GM23338 (cell line): ENCODE measurements around the gene DCAF4. TPM values are rescaled to one million over a fixed set of nuclear protein-coding genes. Genes with fewer than 3 reads are reported as not detected.

Source experiments
- ATAC-seq: fragments of 200-7000 bp; cut with Tn5 transposase; 3 replicates; pipeline ENCODE4 v1.9.1; 2020
- DNase-seq: peaks from one replicate; pipeline ENCODE4 v3.0.0-alpha.2; 2015; ENCODE audit warnings: low spot score
- H2AFZ ChIP-seq: fragments of 200-600 bp; sonication (generic); 2 replicates; pipeline ENCODE4 v1.8.0; 2016; ENCODE audit warnings: antibody characterized with exemption, mild to moderate bottlenecking, moderate library complexity
- H3F3A ChIP-seq: fragments of 200-600 bp; sonication (generic); replicated peaks from 2 replicates; pipeline ENCODE4 v1.8.0; 2017; ENCODE audit warnings: antibody characterized with exemption, mixed run types, low read depth
- H3K27ac ChIP-seq: fragments of 200-600 bp; sonication (generic); 2 replicates; pipeline ENCODE4 v1.6.1; 2016; ENCODE audit warnings: low read depth
- H3K27me3 ChIP-seq: fragments of 200-600 bp; sonication (generic); 2 replicates; pipeline ENCODE4 v1.8.0; 2016; ENCODE audit warnings: mild to moderate bottlenecking, mixed run types, moderate library complexity; ENCODE audit not compliant: insufficient read depth
- H3K36me3 ChIP-seq: fragments of 200-600 bp; sonication (generic); 2 replicates; pipeline ENCODE4 v1.8.0; 2016; ENCODE audit warnings: mild to moderate bottlenecking; ENCODE audit not compliant: insufficient read depth
- H3K4me1 ChIP-seq: fragments of 200-600 bp; sonication (generic); 2 replicates; pipeline ENCODE4 v1.8.0; 2016; ENCODE audit warnings: mild to moderate bottlenecking, moderate library complexity; ENCODE audit not compliant: insufficient read depth
- H3K4me2 ChIP-seq: fragments of 200-600 bp; sonication (generic); 2 replicates; pipeline ENCODE4 v1.7.1; 2017; ENCODE audit warnings: mixed run types
- H3K4me3 ChIP-seq: fragments of 200-600 bp; sonication (generic); 2 replicates; pipeline ENCODE4 v1.6.1; 2016; ENCODE audit warnings: mixed run types
- H3K79me2 ChIP-seq: fragments of 200-600 bp; sonication (generic); replicated peaks from 2 replicates; pipeline ENCODE4 v1.8.0; 2017; ENCODE audit warnings: mild to moderate bottlenecking; ENCODE audit not compliant: insufficient read depth
- H3K9me2 ChIP-seq: fragments of 200-600 bp; sonication (generic); 2 replicates; pipeline ENCODE4 v1.8.0; 2017; ENCODE audit not compliant: insufficient read depth
- H4K20me1 ChIP-seq: fragments of 200-600 bp; sonication (generic); replicated peaks from 2 replicates; pipeline ENCODE4 v1.8.0; 2017; ENCODE audit warnings: mild to moderate bottlenecking; ENCODE audit not compliant: insufficient read depth
- H3K27ac Mint-ChIP-seq: 2 replicates; pipeline ENCODE4 v1.8.0; 2020; ENCODE audit warnings: inconsistent platforms, mild to moderate bottlenecking, moderate library complexity, mixed read lengths
- H3K27me3 Mint-ChIP-seq: 3 replicates; pipeline ENCODE4 v1.8.0; 2022; ENCODE audit warnings: low read depth, mild to moderate bottlenecking, moderate library complexity, mixed read lengths, inconsistent platforms; ENCODE audit not compliant: insufficient read depth, poor library complexity
- H3K36me3 Mint-ChIP-seq: 3 replicates; pipeline ENCODE4 v1.8.0; 2021; ENCODE audit warnings: low read depth, mild to moderate bottlenecking, inconsistent platforms, moderate library complexity, mixed read lengths
- H3K4me1 Mint-ChIP-seq: 3 replicates; pipeline ENCODE4 v1.8.0; 2020; ENCODE audit warnings: mild to moderate bottlenecking, inconsistent platforms, mixed read lengths
- H3K4me3 Mint-ChIP-seq: 3 replicates; pipeline ENCODE4 v1.8.0; 2021; ENCODE audit warnings: moderate library complexity, mild to moderate bottlenecking, inconsistent platforms, mixed read lengths
- H3K9me3 Mint-ChIP-seq: 3 replicates; pipeline ENCODE4 v1.8.0; 2020; ENCODE audit warnings: moderate library complexity, mild to moderate bottlenecking, inconsistent platforms, mixed read lengths
- CREB1 ChIP-seq: fragments of 250-450 bp; sonication (Bioruptor Pico); IDR thresholded peaks from 2 replicates; pipeline ENCODE4 v1.5.0; 2020; ENCODE audit warnings: low read depth, mild to moderate bottlenecking, moderate library complexity
- CTCF ChIP-seq, 2 experiments: fragments of 200-600 bp in 1 of 2; sonication (generic) in 1 of 2; conservative IDR thresholded peaks; 2 replicates each; pipeline versions ENCODE4 v1.5.1 to v1.6.1; 2016 to 2017; ENCODE audit warnings: antibody characterized with exemption in 2 of 2, low read depth in 2 of 2, mild to moderate bottlenecking in 2 of 2, moderate library complexity in 1 of 2
- ETS1 ChIP-seq: IDR thresholded peaks from 2 replicates; pipeline ENCODE4 v1.6.1; 2016; ENCODE audit warnings: antibody characterized with exemption
- EZH2 ChIP-seq: fragments of 200-600 bp; sonication (generic); IDR thresholded peaks from one replicate; pipeline ENCODE4 v1.8.0; 2017; ENCODE audit warnings: antibody characterized with exemption, mild to moderate bottlenecking, low read depth; ENCODE audit not compliant: unreplicated experiment
- EZH2phosphoT487 ChIP-seq: fragments of 200-600 bp; sonication (generic); IDR thresholded peaks from one replicate; pipeline ENCODE4 v1.8.1; 2018; ENCODE audit warnings: antibody characterized with exemption; ENCODE audit not compliant: unreplicated experiment
- JUNB ChIP-seq: IDR thresholded peaks from one replicate; pipeline ENCODE4 v1.6.1; 2016; ENCODE audit warnings: antibody characterized with exemption; ENCODE audit not compliant: unreplicated experiment
- NANOG ChIP-seq: IDR thresholded peaks from 2 replicates; pipeline ENCODE4 v1.6.1; 2016; ENCODE audit warnings: antibody characterized with exemption, borderline replicate concordance
- POLR2AphosphoS5 ChIP-seq: IDR thresholded peaks from 2 replicates; pipeline ENCODE4 v1.6.1; 2016; ENCODE audit warnings: antibody characterized with exemption, low read depth
- STAT1 ChIP-seq: IDR thresholded peaks from one replicate; pipeline ENCODE4 v1.6.1; 2016; ENCODE audit warnings: antibody characterized with exemption; ENCODE audit not compliant: unreplicated experiment
- ZNF114 ChIP-seq: fragments of 250-450 bp; sonication (Bioruptor Pico); IDR thresholded peaks from 2 replicates; pipeline ENCODE4 v1.5.0; 2020; ENCODE audit warnings: mild to moderate bottlenecking, moderate library complexity
- ZNF331 ChIP-seq: fragments of 250-450 bp; sonication (Bioruptor Pico); IDR thresholded peaks from 2 replicates; pipeline ENCODE4 v1.5.0; 2020; ENCODE audit warnings: low read depth, mild to moderate bottlenecking, moderate library complexity
- ZNF462 ChIP-seq: fragments of 250-450 bp; sonication (Bioruptor Pico); IDR thresholded peaks from 2 replicates; pipeline ENCODE4 v1.5.0; 2020; ENCODE audit warnings: mild to moderate bottlenecking, moderate library complexity
- polyA plus RNA-seq: library from polyadenylated mRNA; unstranded; fragments of >200 nt; fragmentation: Nextera tagmentation; extraction: Ambion mirVana; gene quantifications from 2 replicates; pipeline ENCODE4 v1.2.1, GENCODE V29; 2016
- total RNA-seq: library from RNA; depleted of rRNA; stranded (reverse); fragments of >200 nt; shearing (Covaris generic); gene quantifications from 2 replicates; pipeline ENCODE4 v1.2.3, GENCODE V29; 2014
- TF ChIP-seq, protein P1 (sequence below): IDR thresholded peaks from one replicate; pipeline ENCODE4 v1.6.1; 2018; ENCODE audit warnings: antibody characterized with exemption; ENCODE audit not compliant: unreplicated experiment

The DCAF4 gene
- total and polyA plus RNA-seq, 2 experiments from 2014 or later: 17.5 to 39.3 TPM

- Mint-ChIP-seq H3K9me3 (no peaks in the 10 kb centered on the region), H3K27ac (no peak overlapping the region; the same call in 1 of the 2 replicates), H3K27me3 (peaks cover 1% of the 10 kb centered on the region), H3K4me1 (peaks cover 6% of the 10 kb centered on the region; the same call in 2 of the 3 replicates), H3K4me3 (no peak overlapping the region), H3K36me3 (no peaks in the 10 kb centered on the region)
- H3K4me3 ChIP-seq: no peak overlapping the region
- H3K36me3 ChIP-seq: no peaks in the 10 kb centered on the region
- ATAC-seq: no peak
- no peak overlapping the region for H3K4me2 ChIP-seq
- no peak for DNase-seq
- H3K4me1 ChIP-seq: peaks cover 4% of the 10 kb centered on the region; the same call in 1 of the 2 replicates
- H3K27ac ChIP-seq: no peak overlapping the region
- TF ChIP-seq JUNB (no peak), STAT1 (no peak), ZNF114 (no peak), ETS1 (no peak), NANOG (no peak), CTCF (conservative IDR thresholded peaks at IDR 0.05; ENCODE audit: low read depth in 2 of 2) (no peak), POLR2AphosphoS5 (no peak), ZNF331 (no peak), ZNF462 (CRISPR knock-in tag) (no peak), EZH2phosphoT487 (no peak), CREB1 (no peak), EZH2 (no peak)
- TF ChIP-seq, protein P1, sequence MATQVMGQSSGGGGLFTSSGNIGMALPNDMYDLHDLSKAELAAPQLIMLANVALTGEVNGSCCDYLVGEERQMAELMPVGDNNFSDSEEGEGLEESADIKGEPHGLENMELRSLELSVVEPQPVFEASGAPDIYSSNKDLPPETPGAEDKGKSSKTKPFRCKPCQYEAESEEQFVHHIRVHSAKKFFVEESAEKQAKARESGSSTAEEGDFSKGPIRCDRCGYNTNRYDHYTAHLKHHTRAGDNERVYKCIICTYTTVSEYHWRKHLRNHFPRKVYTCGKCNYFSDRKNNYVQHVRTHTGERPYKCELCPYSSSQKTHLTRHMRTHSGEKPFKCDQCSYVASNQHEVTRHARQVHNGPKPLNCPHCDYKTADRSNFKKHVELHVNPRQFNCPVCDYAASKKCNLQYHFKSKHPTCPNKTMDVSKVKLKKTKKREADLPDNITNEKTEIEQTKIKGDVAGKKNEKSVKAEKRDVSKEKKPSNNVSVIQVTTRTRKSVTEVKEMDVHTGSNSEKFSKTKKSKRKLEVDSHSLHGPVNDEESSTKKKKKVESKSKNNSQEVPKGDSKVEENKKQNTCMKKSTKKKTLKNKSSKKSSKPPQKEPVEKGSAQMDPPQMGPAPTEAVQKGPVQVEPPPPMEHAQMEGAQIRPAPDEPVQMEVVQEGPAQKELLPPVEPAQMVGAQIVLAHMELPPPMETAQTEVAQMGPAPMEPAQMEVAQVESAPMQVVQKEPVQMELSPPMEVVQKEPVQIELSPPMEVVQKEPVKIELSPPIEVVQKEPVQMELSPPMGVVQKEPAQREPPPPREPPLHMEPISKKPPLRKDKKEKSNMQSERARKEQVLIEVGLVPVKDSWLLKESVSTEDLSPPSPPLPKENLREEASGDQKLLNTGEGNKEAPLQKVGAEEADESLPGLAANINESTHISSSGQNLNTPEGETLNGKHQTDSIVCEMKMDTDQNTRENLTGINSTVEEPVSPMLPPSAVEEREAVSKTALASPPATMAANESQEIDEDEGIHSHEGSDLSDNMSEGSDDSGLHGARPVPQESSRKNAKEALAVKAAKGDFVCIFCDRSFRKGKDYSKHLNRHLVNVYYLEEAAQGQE: no peak
- H3K9me2 ChIP-seq: no peaks in the 10 kb centered on the region
- no peaks in the 10 kb centered on the region for H3K27me3 ChIP-seq
- H2AFZ ChIP-seq: no peak overlapping the region
- H3K79me2 ChIP-seq: no peaks in the 10 kb centered on the region
- H4K20me1 ChIP-seq: no peaks in the 10 kb centered on the region
- no peaks in the 10 kb centered on the region for H3F3A ChIP-seq
Observed at GRCh38 chr14:72913809-72914208, 12.5 kb upstream of the DCAF4 start.
